ENCODE results near the gene TMEM125.

Gene TMEM125

GRCh38 chr1:43319288-43319687 lies 49.5 kb downstream of the TMEM125 start:
- no peak overlapping the region for H3K27ac ChIP-seq (ENCODE audit: low read length)
- H3K27me3 ChIP-seq (ENCODE audit: control insufficient read depth, insufficient read depth, low read length), result no peaks in the 10 kb centered on the region
- WGBS (ENCODE audit: insufficient coverage, insufficient read length), result no CpG with 5 or more reads among the region's 5 CpGs
- no peaks in the 10 kb centered on the region for H3K36me3 ChIP-seq (ENCODE audit: control insufficient read depth, insufficient read depth, low read length)
- H3K4me3 ChIP-seq (ENCODE audit: low read length), result no peak overlapping the region
- no peak for DNase-seq (ENCODE audit: low read depth, low spot score)
- no peaks in the 10 kb centered on the region for H3K9me3 ChIP-seq (ENCODE audit: control insufficient read depth, insufficient read depth, low read length)
- no peaks in the 10 kb centered on the region; the same call in 1 of the 2 replicates for H3K4me1 ChIP-seq (ENCODE audit: control insufficient read depth, insufficient read depth, low read length)

- H3K4me1 ChIP-seq (ENCODE audit: control insufficient read depth, insufficient read depth, low read length), result no peaks in the 10 kb centered on the region; the same call in 1 of the 2 replicates
- 100% methylated on average over 1 of the region's 3 CpGs for WGBS (ENCODE audit: insufficient coverage, insufficient read length)
- DNase-seq (ENCODE audit: low read depth, low spot score), result no peak
- H3K27me3 ChIP-seq (ENCODE audit: control insufficient read depth, insufficient read depth, low read length), result no peaks in the 10 kb centered on the region
- H3K9me3 ChIP-seq (ENCODE audit: control insufficient read depth, insufficient read depth, low read length), result no peaks in the 10 kb centered on the region
- H3K4me3 ChIP-seq (ENCODE audit: low read length), result no peak overlapping the region
- no peaks in the 10 kb centered on the region for H3K36me3 ChIP-seq (ENCODE audit: control insufficient read depth, insufficient read depth, low read length)
- no peak overlapping the region for H3K27ac ChIP-seq (ENCODE audit: low read length)
Observed at GRCh38 chr1:43319766-43320165, 50.0 kb downstream of the TMEM125 start.

- Histone ChIP-seq H3K27me3 (ENCODE audit: control insufficient read depth, insufficient read depth, low read length) (no peaks in the 10 kb centered on the region), H3K27ac (ENCODE audit: low read length) (no peak overlapping the region), H3K4me3 (ENCODE audit: low read length) (no peak overlapping the region), H3K9me3 (ENCODE audit: control insufficient read depth, insufficient read depth, low read length) (no peaks in the 10 kb centered on the region), H3K4me1 (ENCODE audit: control insufficient read depth, insufficient read depth, low read length) (no peaks in the 10 kb centered on the region; the same call in 1 of the 2 replicates), H3K36me3 (ENCODE audit: control insufficient read depth, insufficient read depth, low read length) (no peaks in the 10 kb centered on the region)
- no peak for DNase-seq (ENCODE audit: low read depth, low spot score)
- WGBS (ENCODE audit: insufficient coverage, insufficient read length), result no CpG with 5 or more reads among the region's 16 CpGs
Observed at GRCh38 chr1:43321331-43321891, 51.6 kb downstream of the TMEM125 start.

GRCh38 chr1:43322506-43322905 lies 52.7 kb downstream of the TMEM125 start:
- no peaks in the 10 kb centered on the region for H3K27me3 ChIP-seq (ENCODE audit: control insufficient read depth, insufficient read depth, low read length)
- no peak for DNase-seq (ENCODE audit: low read depth, low spot score)
- H3K9me3 ChIP-seq (ENCODE audit: control insufficient read depth, insufficient read depth, low read length), result no peaks in the 10 kb centered on the region
- no peak overlapping the region for H3K27ac ChIP-seq (ENCODE audit: low read length)
- no CpG with 5 or more reads among the region's 5 CpGs for WGBS (ENCODE audit: insufficient coverage, insufficient read length)
- no peak overlapping the region for H3K4me3 ChIP-seq (ENCODE audit: low read length)
- no peaks in the 10 kb centered on the region for H3K4me1 ChIP-seq (ENCODE audit: control insufficient read depth, insufficient read depth, low read length)
- H3K36me3 ChIP-seq (ENCODE audit: control insufficient read depth, insufficient read depth, low read length), result no peaks in the 10 kb centered on the region

Data from iPS DF 6.9 (cell line).